GM18502 (cell line): ENCODE measurements around the gene NAT8L.
"Not testable (repeated sequence)": the region's sequence is repeated elsewhere in the genome, so short reads cannot be mapped to it uniquely, and the experiment has no call there.

Source experiments
- ATAC-seq: cut with Tn5 transposase; IDR thresholded peaks from one replicate; pipeline ENCODE4 v1.9.1; 2021; ENCODE audit warnings: mild to moderate bottlenecking; ENCODE audit not compliant: unreplicated experiment, poor library complexity

NAT8L gene

DNA sequence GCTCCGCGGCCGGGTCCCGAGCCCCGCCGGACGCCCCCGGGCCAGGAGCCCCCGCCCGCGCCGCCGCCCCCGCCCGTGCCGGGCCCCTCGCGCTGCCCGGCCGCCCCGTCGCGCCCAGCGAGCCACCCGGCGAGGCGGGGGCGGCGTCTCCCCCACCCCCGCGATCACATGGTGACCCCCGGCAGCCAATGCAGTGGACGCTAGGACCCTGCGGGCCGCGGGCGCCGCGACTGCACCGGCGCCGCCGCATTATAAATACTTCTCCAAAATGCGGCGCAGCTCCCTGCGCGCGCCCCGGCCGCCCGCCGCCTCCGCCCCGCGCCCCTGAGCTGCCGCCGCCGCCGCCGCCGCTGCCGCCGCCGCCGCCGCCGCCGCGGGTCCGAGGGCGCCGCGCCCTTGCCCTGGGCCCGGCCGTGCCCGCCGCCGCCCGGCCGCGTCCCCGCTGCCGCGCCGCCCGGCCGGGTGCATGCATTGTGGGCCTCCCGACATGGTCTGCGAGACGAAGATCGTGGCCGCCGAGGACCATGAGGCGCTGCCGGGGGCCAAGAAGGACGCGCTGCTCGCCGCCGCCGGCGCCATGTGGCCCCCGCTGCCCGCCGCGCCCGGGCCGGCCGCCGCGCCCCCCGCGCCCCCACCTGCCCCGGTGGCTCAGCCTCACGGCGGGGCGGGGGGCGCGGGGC, at the start of gene NAT8L:
NAT8L (plus strand) TSS at position 282 of the 680 bp plus-strand sequence; CDS start at position 467, 185 bp downstream.
- no peak for ATAC-seq

DNA sequence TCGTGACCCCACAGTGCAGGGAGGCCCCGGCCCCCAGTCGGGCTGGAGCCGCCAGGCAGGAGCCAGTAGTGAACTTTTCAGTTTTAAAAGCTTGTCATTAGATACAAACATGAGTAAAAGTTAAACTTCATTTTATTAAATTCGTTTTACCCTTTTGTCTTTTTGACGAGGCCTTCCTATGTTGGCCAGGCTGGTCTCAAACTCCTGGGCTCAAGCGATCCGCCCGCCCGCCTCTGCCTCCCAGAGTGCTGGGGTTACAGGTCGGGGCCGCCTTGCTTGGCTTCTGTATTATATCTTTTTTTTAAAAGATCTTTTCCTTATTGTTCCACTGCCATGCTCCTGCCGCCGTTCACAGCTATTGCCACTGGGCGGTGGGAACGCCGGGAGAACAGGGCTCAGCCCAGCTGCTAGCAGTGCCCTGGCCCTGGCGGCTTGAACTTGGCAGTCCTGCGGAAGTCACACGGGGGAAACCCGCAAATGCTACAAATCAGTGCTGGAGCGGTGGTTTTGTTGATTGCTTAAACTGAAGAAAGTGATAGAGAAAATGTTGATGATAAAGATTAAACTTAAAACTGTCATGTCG, 49.4 kb upstream of the NAT8L start:
- ATAC-seq = peak; percentile 17

DNA sequence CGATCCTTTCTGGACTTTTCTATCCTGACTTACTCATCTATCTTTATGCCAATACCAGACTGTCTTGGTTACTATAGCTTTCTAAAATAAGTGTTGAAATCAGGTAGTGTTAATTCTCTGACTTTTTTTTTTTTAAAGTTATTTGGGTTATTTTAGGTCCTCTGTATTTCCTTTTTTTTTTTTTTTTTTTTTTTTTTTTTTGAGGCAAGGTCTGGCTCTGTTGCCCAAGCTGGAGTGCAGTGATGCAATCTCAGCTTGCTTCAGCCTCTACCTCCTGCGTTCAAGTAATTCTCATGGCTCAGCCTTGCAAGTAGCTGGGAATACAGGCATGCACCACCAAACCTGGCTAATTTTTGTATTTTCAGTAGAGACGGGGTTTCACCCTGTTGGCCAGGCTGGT, 47.5 kb upstream of the NAT8L start:
- no peak for ATAC-seq

DNA sequence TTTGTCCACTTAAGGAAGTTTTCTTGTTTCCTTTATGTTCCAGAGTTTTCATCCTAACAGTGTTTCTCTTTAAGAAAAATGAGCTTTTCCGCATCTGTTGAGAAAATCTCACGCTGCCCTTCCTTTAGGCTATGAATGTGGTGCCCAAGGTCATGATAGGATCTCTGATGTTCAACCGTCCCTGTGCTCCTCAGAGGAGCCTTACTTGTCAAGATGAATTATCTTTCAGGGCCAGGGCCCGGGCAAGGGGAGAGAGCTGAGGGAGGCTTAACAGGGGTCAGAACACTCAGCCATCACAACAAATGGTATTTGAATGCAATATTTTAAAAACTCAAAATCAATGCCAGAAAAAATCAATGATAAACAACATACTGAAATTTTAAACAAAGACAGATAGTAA, 44.1 kb upstream of the NAT8L start:
- no peak for ATAC-seq

- not testable (repeated sequence) for ATAC-seq
These were observed 37.6 kb upstream of the NAT8L start for GRCh38 chr4:2021358-2022018.

- no peak for ATAC-seq
These were observed 34.4 kb upstream of the NAT8L start for GRCh38 chr4:2024683-2025082.

DNA sequence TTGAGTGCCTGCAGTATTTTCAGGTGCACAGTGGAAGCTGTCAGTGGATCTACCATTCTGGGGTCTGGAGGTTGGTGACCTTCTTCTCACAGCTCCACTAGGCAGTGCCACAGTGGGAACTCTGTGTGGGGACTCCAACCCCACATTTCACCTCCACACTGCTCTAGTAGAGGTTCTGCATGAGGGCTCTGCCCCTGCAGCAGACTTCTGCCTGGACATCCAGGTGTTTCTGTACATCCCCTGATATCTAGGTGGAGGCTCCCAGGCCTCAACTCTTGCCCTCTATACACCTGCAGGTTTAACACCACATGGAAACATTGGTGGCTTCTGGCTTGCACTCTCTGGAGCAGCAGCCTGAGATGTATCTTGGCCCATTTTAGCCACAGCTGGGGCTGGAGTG, 33.3 kb upstream of the NAT8L start:
- no peak for ATAC-seq

DNA sequence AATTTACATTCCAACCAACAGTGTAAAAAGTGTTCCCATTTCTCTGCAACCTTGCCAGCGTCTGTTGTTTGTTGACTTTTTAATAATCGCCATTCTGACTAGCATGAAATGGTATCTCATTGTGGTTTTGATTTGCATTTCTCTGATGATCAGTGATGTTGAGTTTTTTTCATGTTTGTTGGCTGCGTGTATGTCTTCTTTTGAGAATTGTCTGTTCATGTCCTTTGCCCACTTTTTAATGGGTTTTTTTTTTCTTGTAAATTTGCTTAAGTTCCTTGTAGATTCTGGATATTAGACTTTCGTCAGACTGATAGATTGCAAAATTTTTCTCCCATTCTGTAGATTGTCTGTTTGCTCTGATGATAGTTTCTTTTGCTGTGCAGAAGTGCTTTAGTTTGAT, 32.0 kb upstream of the NAT8L start:
- not testable (repeated sequence) for ATAC-seq

DNA sequence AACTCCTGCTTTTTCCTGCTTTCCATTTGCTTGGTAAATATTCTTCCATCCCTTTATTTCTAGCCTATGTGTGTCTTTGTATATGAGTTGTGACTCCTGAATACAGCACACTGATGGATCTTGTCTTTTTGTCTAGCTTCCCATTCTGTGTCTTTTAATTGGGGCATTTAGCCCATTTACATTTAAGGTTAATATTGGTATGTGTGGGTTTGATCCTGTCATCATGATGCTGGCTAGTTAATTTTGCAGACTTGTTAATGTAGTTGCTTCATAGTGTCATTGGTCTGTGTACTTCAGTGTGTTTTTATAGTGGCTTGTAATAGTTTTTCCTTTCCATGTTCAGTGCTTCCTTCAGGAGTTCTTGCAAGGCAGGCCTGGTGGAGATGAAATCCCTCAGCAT, 28.0 kb upstream of the NAT8L start:
- ATAC-seq = not testable (repeated sequence)

GRCh38 chr4:2036327-2036726, 22.8 kb upstream of the NAT8L start:
- no peak for ATAC-seq

DNA sequence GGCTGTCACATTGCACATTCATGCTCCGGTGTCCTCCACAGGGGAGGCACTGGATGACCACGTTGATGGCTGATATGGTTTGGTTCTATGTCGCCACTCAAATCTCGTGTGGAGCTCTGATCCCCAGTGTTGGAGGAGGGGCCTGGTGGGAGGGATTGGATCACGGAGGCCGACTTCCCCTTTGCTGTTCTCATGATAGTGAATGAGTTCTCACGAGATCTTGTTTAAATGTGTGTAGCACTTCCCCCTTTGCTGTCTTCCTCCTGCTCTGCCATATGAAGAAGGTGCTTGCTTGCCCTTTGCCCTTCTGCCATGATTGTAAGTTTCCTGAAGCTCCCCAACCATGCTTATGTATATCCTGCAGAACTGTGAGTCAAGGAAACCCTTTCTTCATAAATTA, 22.3 kb upstream of the NAT8L start:
- no peak for ATAC-seq

GRCh38 chr4:2040391-2041238, 18.5 kb upstream of the NAT8L start:
- no peak for ATAC-seq

DNA sequence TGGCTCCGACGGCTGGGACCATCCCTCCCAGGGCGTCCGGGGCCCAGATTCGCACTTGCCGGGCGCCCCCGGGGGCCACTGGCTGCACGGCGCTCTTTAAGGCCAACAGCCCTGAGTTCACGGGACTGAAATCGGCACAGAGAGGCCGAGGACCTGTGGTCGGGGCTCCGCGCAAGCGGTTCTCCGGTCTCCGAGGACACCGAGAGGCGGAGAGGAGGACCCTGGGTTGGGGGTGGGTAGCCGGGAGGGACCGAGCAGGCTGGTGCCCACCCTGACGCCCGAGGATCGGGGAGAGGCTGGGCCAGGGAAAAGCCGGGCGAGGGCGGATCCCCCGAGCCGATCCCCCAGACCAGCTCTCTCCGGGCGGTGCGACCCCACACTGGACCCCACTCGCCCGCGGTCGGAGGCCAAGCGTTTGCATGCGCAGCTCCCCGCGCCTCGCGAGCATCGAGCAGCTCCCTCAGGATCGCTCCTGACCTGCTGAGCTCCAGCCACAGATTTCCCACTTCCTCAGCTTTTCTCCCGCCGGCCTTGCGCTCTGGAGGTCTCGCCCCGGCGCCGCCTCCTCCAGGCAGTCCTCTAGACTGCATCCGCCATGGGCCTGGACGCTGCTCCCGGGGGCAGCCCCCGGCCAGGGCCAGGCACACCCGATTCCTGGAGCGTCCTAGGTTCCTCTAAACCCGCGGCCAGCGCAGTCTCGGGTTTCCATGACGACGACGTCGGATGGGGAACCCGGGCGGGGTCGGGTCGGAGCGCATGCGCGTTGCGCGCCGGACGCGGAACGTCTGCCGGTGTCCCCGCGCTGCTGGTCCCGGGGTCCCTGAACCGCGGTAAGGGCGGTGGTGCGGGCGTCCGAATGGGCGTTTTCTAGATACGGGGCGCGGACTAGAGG, 17.6 kb upstream of the NAT8L start:
- ATAC-seq = peak; percentile 77

- peak; percentile 50 for ATAC-seq
These were observed 16.8 kb upstream of the NAT8L start for GRCh38 chr4:2042204-2042946.

DNA sequence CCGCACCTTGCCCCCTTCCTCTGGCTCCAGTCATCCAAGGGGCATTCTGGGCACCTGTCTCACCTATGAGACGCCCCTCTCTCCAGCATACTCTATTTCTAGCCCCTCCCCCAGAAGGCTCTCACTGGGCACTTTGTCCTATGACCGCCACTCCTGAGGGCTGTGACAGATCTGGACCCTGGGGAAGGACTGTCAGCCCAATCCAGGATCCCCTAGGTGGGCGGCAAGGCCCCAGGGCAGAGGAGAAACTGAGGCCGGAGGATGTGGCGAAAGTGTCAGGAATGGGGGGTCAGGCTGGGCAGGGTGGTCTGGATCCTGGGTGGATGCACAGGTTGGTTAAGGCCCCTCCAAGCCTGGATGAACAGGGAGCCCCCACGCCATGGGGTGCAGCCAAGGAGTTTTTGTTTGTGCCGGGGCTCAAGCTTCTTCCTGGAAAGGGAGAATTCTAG, 16.2 kb upstream of the NAT8L start:
- no peak for ATAC-seq

- no peak for ATAC-seq
These were observed 15.6 kb upstream of the NAT8L start for GRCh38 chr4:2043396-2044118.

DNA sequence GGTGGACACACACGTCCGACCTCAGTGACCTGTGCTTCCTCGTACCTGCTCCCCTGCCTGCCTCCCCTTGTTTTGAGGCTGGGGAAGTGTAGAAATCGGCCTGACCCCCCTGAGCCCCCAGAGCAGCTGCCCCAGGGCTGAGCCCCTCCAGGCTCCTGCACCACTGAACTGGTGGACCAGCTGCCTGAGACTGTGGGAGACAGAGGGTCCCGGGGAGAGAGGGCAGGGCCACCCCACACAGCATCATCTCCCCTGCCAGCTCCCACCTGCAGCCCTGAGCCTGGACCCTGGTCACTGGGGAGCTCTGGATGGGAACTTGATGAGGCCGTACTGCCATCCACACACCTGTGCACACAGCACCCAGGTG, 15.0 kb upstream of the NAT8L start:
- ATAC-seq = no peak
